H9 (cell line): ENCODE data around the gene RBM15. TPM values are rescaled to one million over a fixed set of nuclear protein-coding genes. Genes with fewer than 3 reads are reported as not detected.

Experiments used
- DNase-seq: peaks from one replicate; pipeline ENCODE4 v3.0.0-alpha.2; 2017
- H2AFZ ChIP-seq: one replicate; pipeline ENCODE4 v1.6.1; 2013; ENCODE audit warnings: mild to moderate bottlenecking, low read length, control low read depth, moderate library complexity
- H2AK5ac ChIP-seq: 2 replicates; pipeline ENCODE4 v1.6.1; 2013; ENCODE audit warnings: low read length, control low read depth, mixed read lengths; ENCODE audit not compliant: insufficient read length
- H2BK120ac ChIP-seq: one replicate; pipeline ENCODE4 v1.6.1; 2013; ENCODE audit warnings: low read depth, mild to moderate bottlenecking, low read length, control low read depth, inconsistent platforms; ENCODE audit not compliant: poor library complexity, severe bottlenecking
- H2BK12ac ChIP-seq: 2 replicates; pipeline ENCODE4 v1.6.1; 2013; ENCODE audit warnings: low read length, control low read depth, mixed read lengths, low read depth; ENCODE audit not compliant: insufficient read length
- H2BK15ac ChIP-seq: 2 replicates; pipeline ENCODE4 v1.6.1; 2013; ENCODE audit warnings: low read depth, low read length, control low read depth
- H2BK20ac ChIP-seq: one replicate; pipeline ENCODE4 v1.6.1; 2013; ENCODE audit warnings: low read depth, mild to moderate bottlenecking, low read length, control low read depth, inconsistent platforms; ENCODE audit not compliant: poor library complexity, severe bottlenecking
- H2BK5ac ChIP-seq: 2 replicates; pipeline ENCODE4 v1.6.1; 2013; ENCODE audit warnings: low read length, control low read depth, mixed read lengths; ENCODE audit not compliant: insufficient read length
- H3K14ac ChIP-seq: 2 replicates; pipeline ENCODE4 v1.6.1; 2013; ENCODE audit warnings: low read length, control low read depth; ENCODE audit not compliant: insufficient read depth
- H3K18ac ChIP-seq: 2 replicates; pipeline ENCODE4 v1.6.1; 2013; ENCODE audit warnings: low read depth, mild to moderate bottlenecking, mixed read lengths, low read length, control low read depth; ENCODE audit not compliant: insufficient read length
- H3K23ac ChIP-seq: 2 replicates; pipeline ENCODE4 v1.6.1; 2013; ENCODE audit warnings: low read length, control low read depth, mixed read lengths, low read depth; ENCODE audit not compliant: insufficient read length
- H3K23me2 ChIP-seq: 2 replicates; pipeline ENCODE4 v1.6.1; 2013; ENCODE audit warnings: low read depth, mild to moderate bottlenecking, mixed read lengths, low read length, control low read depth; ENCODE audit not compliant: insufficient read length, poor library complexity, severe bottlenecking
- H3K27ac ChIP-seq: 2 replicates; pipeline ENCODE4 v1.5.1; 2013; ENCODE audit warnings: low read length, control low read depth, mixed read lengths, low read depth; ENCODE audit not compliant: insufficient read length
- H3K27me3 ChIP-seq: 2 replicates; pipeline ENCODE4 v1.6.1; 2013; ENCODE audit warnings: low read length, control low read depth, inconsistent platforms; ENCODE audit not compliant: insufficient read depth
- H3K4ac ChIP-seq: 2 replicates; pipeline ENCODE4 v1.6.1; 2013; ENCODE audit warnings: low read depth, mild to moderate bottlenecking, control low read depth, inconsistent platforms, low read length, moderate library complexity
- H3K4me1 ChIP-seq: 2 replicates; pipeline ENCODE4 v1.6.1; 2013; ENCODE audit warnings: low read length, control low read depth, inconsistent platforms; ENCODE audit not compliant: insufficient read depth
- H3K4me2 ChIP-seq: 2 replicates; pipeline ENCODE4 v1.6.1; 2013; ENCODE audit warnings: low read length, control low read depth, mixed read lengths; ENCODE audit not compliant: insufficient read length, insufficient read depth
- H3K56ac ChIP-seq: 2 replicates; pipeline ENCODE4 v1.6.1; 2013; ENCODE audit warnings: low read depth, mild to moderate bottlenecking, mixed read lengths, low read length, control low read depth; ENCODE audit not compliant: insufficient read length
- H3K79me1 ChIP-seq: 2 replicates; pipeline ENCODE4 v1.6.1; 2013; ENCODE audit warnings: low read depth, mild to moderate bottlenecking, moderate library complexity, low read length, control low read depth, inconsistent platforms; ENCODE audit not compliant: insufficient read depth, poor library complexity, severe bottlenecking
- H3K79me2 ChIP-seq: 2 replicates; pipeline ENCODE4 v1.6.1; 2013; ENCODE audit warnings: low read length, control low read depth, inconsistent platforms; ENCODE audit not compliant: insufficient read depth
- H3K9ac ChIP-seq: 2 replicates; pipeline ENCODE4 v1.6.1; 2013; ENCODE audit warnings: low read length, control low read depth, mixed read lengths; ENCODE audit not compliant: insufficient read length; ENCODE audit errors: extremely low read depth
- H3K9me3 ChIP-seq: one replicate; pipeline ENCODE4 v1.6.1; 2013; ENCODE audit warnings: low read depth, low read length, inconsistent platforms; ENCODE audit not compliant: control insufficient read depth
- H3T11ph ChIP-seq: one replicate; pipeline ENCODE4 v1.6.1; 2013; ENCODE audit warnings: mild to moderate bottlenecking, low read length, control low read depth, inconsistent platforms
- H4K20me1 ChIP-seq: one replicate; pipeline ENCODE4 v1.6.1; 2013; ENCODE audit not compliant: control insufficient read depth, insufficient read length, insufficient read depth
- H4K5ac ChIP-seq: 2 replicates; pipeline ENCODE4 v1.6.1; 2013; ENCODE audit warnings: low read depth, mild to moderate bottlenecking, mixed read lengths, low read length, control low read depth; ENCODE audit not compliant: insufficient read length
- H4K8ac ChIP-seq: replicated peaks from 2 replicates; pipeline ENCODE4 v1.6.1; 2013; ENCODE audit warnings: low read length, control low read depth, mixed read lengths, low read depth; ENCODE audit not compliant: insufficient read length
- H4K91ac ChIP-seq: 2 replicates; pipeline ENCODE4 v1.6.1; 2013; ENCODE audit warnings: low read depth, mild to moderate bottlenecking, moderate library complexity, mixed read lengths, low read length, control low read depth; ENCODE audit not compliant: insufficient read length
- H3K27ac Mint-ChIP-seq, 3 experiments: 2 replicates in 2 of 3; 3 replicates in 1 of 3; pipeline ENCODE4 v1.8.0; 2020 to 2021; ENCODE audit warnings: mixed read lengths in 3 of 3, mild to moderate bottlenecking in 1 of 3, moderate library complexity in 1 of 3
- H3K27me3 Mint-ChIP-seq: 2 replicates; pipeline ENCODE4 v1.8.0; 2021; ENCODE audit warnings: low read depth, mild to moderate bottlenecking, moderate library complexity, mixed read lengths
- H3K36me3 Mint-ChIP-seq, 3 experiments: 2 replicates in 2 of 3; 3 replicates in 1 of 3; pipeline ENCODE4 v1.8.0; 2020 to 2021; ENCODE audit warnings: low read depth in 3 of 3, mixed read lengths in 3 of 3; ENCODE audit not compliant: insufficient read depth in 1 of 3
- H3K4me1 Mint-ChIP-seq, 2 experiments: 2 replicates each; pipeline ENCODE4 v1.8.0; 2020; ENCODE audit warnings: mixed read lengths in 2 of 2
- H3K4me3 Mint-ChIP-seq, 2 experiments: 2 replicates in 1 of 2; 3 replicates in 1 of 2; pipeline ENCODE4 v1.8.0; 2020 to 2021; ENCODE audit warnings: mild to moderate bottlenecking in 2 of 2, mixed read lengths in 2 of 2, moderate library complexity in 1 of 2
- H3K9me3 Mint-ChIP-seq, 2 experiments: 2 replicates in 1 of 2; 3 replicates in 1 of 2; pipeline ENCODE4 v1.8.0; 2020; ENCODE audit warnings: mild to moderate bottlenecking in 2 of 2, mixed read lengths in 2 of 2, moderate library complexity in 1 of 2
- CTCF ChIP-seq: fragments of 200-600 bp; sonication (generic); conservative IDR thresholded peaks from 3 replicates; pipeline ENCODE4 v1.8.0; 2021; ENCODE audit warnings: antibody characterized with exemption, mild to moderate bottlenecking
- WGBS: extraction: QIAGEN DNeasy Blood & Tissue Kit; methylation state at CpG from one replicate; pipeline ENCODE4 v1.1.7; 2013; ENCODE audit warnings: missing lambda C conversion rate, low lambda C conversion rate, mixed read lengths; ENCODE audit not compliant: insufficient read length; ENCODE audit errors: extremely low coverage; 5-methylcytosine and 5-hydroxymethylcytosine counted together
- total RNA-seq: library from RNA; stranded (reverse); gene quantifications from 2 replicates; pipeline ENCODE4 v1.2.1, GENCODE V29; 2021

The RBM15 gene
- total RNA-seq, 1 experiment from 2014 or later: 62.0 TPM

GRCh38 chr1:110321045-110321444 lies 18.1 kb upstream of the RBM15 start:
- H3K9me3 ChIP-seq: no peaks in the 10 kb centered on the region
- no peaks in the 10 kb centered on the region for H3K4me1 ChIP-seq
- H4K91ac ChIP-seq: no peak overlapping the region
- Mint-ChIP-seq H3K36me3 (no peaks in the 10 kb centered on the region), H3K27me3 (peaks cover 2% of the 10 kb centered on the region; the same call in 1 of the 2 replicates), H3K4me1 (no peaks in the 10 kb centered on the region), H3K4me3 (no peak overlapping the region), H3K27ac (no peak overlapping the region), H3K9me3 (no peaks in the 10 kb centered on the region; a peak in 1 of 5 replicates)
- no peak overlapping the region for H2BK12ac ChIP-seq
- no CpG with 5 or more reads among the region's 2 CpGs for WGBS
- no peak overlapping the region for H2BK120ac ChIP-seq
- H3K23ac ChIP-seq: no peak overlapping the region
- no peak overlapping the region for H3K9ac ChIP-seq
- no peak overlapping the region for H2BK15ac ChIP-seq
- no peak overlapping the region for H3K14ac ChIP-seq
- H3K56ac ChIP-seq: no peak overlapping the region
- no peak overlapping the region for H2AFZ ChIP-seq
- no peaks in the 10 kb centered on the region for H4K20me1 ChIP-seq
- no peak overlapping the region for H2BK20ac ChIP-seq
- H3K27ac ChIP-seq: no peak overlapping the region
- H3K79me1 ChIP-seq: no peaks in the 10 kb centered on the region
- H3K4me2 ChIP-seq: no peak overlapping the region
- no peaks in the 10 kb centered on the region for H3K23me2 ChIP-seq
- no peak overlapping the region for H3K18ac ChIP-seq
- no peak overlapping the region for H3T11ph ChIP-seq
- no peak overlapping the region for H3K4ac ChIP-seq
- no peak overlapping the region for H2BK5ac ChIP-seq
- H4K8ac ChIP-seq: no peak overlapping the region
- H4K5ac ChIP-seq: no peak overlapping the region
- no peaks in the 10 kb centered on the region for H3K27me3 ChIP-seq
- H3K79me2 ChIP-seq: no peaks in the 10 kb centered on the region
- no peak overlapping the region for H2AK5ac ChIP-seq
- no peak for TF ChIP-seq CTCF
- DNase-seq: no peak
